Hematopoietic multipotent progenitor cell treated with erythropoietin and hydrocortisone succinate and interleukin-3 and kit ligand, for 8 days (in vitro differentiated cells): ENCODE data around the gene ZNF423.

ENCODE experiments used
- DNase-seq: peaks from one replicate; pipeline ENCODE4 v3.0.0-alpha.2; 2015

Gene ZNF423

GRCh38 chr16:49593424-49594040 is 262.4 kb downstream of the ZNF423 start:
- no peak for DNase-seq

- DNase-seq = peak; percentile 25
Measured at GRCh38 chr16:49592546-49593423, 263.1 kb downstream of the ZNF423 start.

GRCh38 chr16:49590166-49590871 is 265.6 kb downstream of the ZNF423 start:
- no peak for DNase-seq

GRCh38 chr16:49589544-49590031 is 266.3 kb downstream of the ZNF423 start:
- DNase-seq = no peak

- no peak for DNase-seq
Measured at GRCh38 chr16:49588729-49589384, 267.1 kb downstream of the ZNF423 start.

GRCh38 chr16:49588026-49588425 is 267.9 kb downstream of the ZNF423 start:
- no peak for DNase-seq

- DNase-seq = no peak
Measured at GRCh38 chr16:49587511-49587910, 268.4 kb downstream of the ZNF423 start.

GRCh38 chr16:49586466-49587450 is 269.2 kb downstream of the ZNF423 start:
- DNase-seq = no peak

GRCh38 chr16:49585143-49585832 is 270.6 kb downstream of the ZNF423 start:
- no peak for DNase-seq

GRCh38 chr16:49583911-49584310 is 272.0 kb downstream of the ZNF423 start:
- no peak for DNase-seq

GRCh38 chr16:49581630-49582298 is 274.1 kb downstream of the ZNF423 start:
- DNase-seq = no peak

GRCh38 chr16:49580751-49581303 is 275.1 kb downstream of the ZNF423 start:
- no peak for DNase-seq

- no peak for DNase-seq
Measured at GRCh38 chr16:49578435-49579024, 277.4 kb downstream of the ZNF423 start.

GRCh38 chr16:49578018-49578417 is 277.9 kb downstream of the ZNF423 start:
- no peak for DNase-seq

GRCh38 chr16:49576941-49577340 is 279.0 kb downstream of the ZNF423 start:
- no peak for DNase-seq

- no peak for DNase-seq
Measured at GRCh38 chr16:49576173-49576494, 279.8 kb downstream of the ZNF423 start.

- no peak for DNase-seq
Measured at GRCh38 chr16:49575346-49576172, 280.4 kb downstream of the ZNF423 start.

- DNase-seq = no peak
Measured at GRCh38 chr16:49574826-49575225, 281.1 kb downstream of the ZNF423 start.

- DNase-seq = no peak
Measured at GRCh38 chr16:49567950-49568349, 288.0 kb downstream of the ZNF423 start.
